HG03460 (cell line): ENCODE data around the gene NEUROG2.
"Not testable (repeated sequence)": the region's sequence is repeated elsewhere in the genome, so short reads cannot be mapped to it uniquely, and the experiment has no call there.

ENCODE experiments used
- ATAC-seq: cut with Tn5 transposase; IDR thresholded peaks from one replicate; pipeline ENCODE4 v1.9.1; 2021; ENCODE audit not compliant: unreplicated experiment

The NEUROG2 gene

DNA sequence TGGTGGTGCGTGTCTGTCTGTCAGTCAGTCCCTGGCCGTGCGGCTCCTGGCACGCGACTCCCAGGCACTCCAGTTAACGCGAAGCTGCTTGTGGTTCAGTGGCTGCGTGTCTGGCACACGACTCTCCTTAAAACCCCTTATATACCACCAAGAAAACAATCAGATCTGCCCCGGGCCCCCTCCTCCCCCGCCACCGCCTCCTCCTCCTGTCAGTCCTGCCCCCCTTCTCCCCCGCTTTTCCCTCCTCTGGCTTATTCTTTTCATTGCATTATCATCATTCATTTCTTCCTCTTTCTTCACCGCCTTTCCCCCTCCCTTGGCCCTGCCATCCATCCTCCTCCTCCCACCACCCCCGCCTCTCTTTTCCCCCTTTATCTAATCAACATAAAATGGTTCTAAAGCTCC lies at the start of gene NEUROG2:
Gene NEUROG2, minus strand, starts transcription at position 115 of the 405 bp plus-strand sequence. CDS start 705 bp downstream, outside the sequence.
- ATAC-seq, result no peak

DNA sequence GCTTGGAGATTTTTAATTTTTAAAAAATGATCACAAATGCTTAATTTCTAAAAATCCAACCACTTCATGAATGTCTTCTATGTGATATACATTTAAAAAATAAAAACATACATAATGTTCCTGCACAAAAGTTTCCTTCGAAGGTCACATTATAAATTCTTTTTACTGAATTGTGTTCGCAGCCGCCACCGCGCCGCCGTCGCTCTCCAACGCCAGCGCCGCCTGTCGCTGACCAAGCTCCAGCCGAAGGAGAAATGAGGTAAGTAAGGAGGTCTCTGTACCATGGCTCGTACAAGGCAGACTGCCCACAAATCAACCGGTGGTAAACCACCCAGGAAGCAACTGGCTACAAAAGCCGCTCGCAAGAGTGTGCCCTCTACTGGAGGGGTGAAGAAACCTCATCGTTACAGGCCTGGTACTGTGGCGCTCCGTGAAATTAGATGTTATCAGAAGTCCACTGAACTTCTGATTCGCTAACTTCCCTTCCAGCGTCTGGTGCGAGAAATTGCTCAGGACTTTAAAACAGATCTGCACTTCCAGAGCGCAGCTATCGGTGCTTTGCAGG lies 48.8 kb upstream of the NEUROG2 start:
- ATAC-seq, result no peak

DNA sequence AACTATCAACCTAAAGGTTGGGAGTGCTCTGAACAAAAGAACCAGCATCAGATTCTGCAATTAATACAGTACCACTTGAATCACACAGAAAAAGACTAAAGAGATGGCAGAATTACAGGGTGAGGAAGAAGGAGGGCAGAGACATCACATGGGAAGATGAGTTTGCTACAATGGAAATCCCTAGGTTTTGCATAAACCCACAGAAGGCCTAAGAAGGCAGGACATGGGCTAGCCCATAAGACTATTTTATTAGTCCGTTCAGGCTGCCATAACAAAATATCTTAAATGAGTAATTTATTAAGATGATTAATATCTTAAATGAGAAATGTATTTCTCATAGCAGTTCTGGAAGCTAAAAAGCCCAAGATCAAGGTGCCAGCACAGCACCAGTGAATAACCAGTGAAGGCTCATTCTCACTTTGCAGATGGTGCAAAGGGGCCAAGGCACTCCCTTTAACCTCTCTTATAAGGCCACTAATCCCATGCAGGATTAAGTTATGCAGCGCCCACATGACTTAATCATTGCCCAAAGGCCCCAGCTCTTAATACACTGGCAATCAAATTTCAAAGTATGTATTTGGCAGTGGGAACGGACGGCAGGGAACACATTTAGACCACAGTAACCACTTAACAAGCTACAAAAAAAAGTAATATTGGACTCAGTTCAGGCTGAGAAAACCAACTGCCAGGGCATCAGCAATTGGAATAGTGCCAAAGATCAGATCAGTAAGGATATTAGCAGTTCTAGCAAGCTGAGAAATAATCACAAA lies 47.6 kb upstream of the NEUROG2 start:
- ATAC-seq, result no peak

DNA sequence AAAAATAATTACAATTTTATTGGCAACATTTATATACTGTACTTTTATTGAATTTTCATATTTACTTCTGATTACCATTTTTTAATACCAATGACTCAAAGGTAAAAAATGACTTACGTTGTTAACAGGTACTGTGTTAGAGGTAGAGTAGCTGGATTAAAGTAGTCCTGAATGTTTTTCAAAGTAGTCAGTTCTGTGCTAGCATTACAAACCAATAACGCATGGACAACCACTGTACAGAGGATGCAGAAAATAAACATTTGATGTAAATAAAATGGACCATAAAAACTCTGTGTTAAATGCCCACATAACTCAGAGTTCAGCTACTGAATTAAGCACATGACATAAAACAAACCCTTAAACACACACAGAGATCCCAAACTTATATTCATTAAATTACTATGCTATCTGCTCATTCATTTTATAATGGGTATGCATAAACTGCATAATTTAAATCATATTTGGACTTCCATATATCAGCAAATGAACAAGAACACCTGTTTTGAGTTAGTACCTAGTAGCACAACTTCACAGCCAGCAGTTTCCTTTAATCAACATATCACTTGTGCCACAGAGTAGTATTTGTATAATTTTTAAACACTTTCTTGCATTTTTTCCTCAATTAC lies 46.4 kb upstream of the NEUROG2 start:
- ATAC-seq, result no peak

DNA sequence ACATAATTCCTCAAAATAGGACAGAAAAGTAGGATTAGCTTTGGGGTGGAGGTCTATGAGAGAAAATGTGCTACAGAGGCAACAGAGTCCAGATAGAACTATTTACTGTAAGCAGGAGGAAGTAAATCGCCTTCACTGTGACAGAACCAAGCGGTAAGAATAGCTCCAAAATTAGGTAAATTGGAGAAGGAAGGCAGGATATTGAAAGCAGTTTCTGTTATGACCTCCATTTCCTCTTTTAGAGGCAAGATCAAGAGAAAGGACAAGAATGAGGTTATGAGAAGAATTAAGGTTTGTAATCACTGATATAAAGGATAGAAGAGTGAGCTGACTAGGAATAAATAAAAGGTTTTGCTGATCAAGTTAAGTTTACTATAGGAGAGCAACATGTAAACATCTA lies 44.1 kb upstream of the NEUROG2 start:
- ATAC-seq, result peak; percentile 54

DNA sequence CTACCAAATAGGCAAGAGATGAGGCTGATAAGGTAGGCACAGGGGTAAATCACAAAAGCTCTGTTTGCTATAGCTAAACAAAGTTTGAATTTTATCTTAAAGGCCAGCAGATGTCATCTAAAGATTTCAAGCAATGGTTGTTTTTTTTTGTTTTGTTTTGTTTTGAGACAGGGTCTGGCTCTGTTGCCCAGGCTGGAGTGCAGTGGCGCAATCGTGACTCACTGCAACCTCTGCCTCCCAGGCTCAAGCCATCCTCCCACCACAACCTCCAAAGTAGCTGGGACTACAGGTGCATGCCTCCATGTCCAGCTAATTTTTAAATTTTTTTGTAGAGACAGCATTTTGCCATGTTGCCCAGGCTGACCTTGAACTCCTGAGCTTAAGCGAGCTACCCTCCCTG lies 43.1 kb upstream of the NEUROG2 start:
- ATAC-seq, result no peak

DNA sequence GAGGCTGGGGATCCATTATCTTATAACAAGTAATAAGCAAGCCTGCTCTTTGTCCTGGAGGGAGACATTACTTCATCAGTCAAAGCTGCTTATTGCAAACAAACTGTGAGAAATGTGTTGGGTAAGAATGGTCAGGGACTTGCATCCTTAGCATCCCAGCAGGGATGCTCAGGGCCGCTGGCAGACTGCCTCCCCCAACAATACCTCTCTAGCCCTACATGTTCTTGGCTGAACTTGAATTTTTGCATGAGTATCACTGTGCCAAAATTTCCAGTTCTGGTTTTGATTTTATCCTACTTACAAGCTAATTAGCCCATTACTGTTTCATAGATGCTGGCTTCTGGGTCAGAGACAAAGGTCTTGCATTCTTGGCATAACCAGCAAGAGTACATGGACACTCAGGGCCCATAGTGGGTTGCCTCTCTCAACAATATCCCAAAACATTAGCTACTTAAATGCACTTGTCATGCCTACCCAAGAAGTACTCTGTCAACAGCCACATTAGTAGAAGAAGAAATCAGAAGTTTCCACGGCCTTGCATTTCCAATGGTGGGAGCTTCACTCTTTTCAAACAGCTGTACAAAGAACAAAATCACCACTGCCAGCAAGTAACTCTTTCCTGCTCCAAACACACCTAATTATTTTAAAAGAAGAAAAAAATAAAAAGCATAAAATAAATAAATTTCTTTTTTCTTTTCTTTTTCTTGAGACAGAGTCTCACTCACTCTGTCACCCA lies 41.9 kb upstream of the NEUROG2 start:
- no peak for ATAC-seq

DNA sequence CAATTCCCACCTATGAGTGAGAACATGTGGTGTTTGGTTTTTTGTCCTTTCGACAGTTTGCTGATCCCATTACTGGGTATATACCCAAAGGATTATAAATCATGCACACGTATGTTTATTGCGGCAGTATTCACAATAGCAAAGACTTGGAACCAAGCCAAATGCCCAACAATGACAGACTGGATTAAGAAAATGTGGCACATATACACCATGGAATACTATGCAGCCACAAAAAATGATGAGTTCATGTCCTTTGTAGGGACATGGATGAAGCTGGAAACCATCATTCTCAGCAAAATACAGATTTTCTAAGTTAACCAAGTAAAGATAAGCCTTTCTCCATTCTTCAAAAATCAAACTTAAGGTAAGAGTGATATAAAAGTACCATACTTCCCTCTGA lies 38.3 kb upstream of the NEUROG2 start:
- ATAC-seq, result not testable (repeated sequence)

DNA sequence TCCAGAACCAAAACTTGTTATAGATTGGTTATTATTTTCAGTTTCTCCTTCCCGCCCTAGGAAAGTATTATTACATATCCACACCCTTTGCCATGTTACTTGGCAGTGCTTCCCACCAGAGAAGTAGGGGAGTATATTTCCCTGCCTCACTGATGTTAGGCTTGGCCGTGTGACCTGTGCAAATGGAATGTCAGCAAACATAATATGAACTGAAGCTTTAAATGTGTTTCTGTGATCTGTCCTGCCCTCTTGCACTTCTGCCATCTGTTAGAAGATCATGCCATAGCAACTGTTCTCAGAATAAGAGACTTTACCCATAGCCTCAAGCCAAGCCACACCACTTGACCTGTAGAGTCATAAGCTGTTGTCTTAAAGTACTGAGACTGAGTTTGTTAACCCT lies 36.7 kb upstream of the NEUROG2 start:
- no peak for ATAC-seq

DNA sequence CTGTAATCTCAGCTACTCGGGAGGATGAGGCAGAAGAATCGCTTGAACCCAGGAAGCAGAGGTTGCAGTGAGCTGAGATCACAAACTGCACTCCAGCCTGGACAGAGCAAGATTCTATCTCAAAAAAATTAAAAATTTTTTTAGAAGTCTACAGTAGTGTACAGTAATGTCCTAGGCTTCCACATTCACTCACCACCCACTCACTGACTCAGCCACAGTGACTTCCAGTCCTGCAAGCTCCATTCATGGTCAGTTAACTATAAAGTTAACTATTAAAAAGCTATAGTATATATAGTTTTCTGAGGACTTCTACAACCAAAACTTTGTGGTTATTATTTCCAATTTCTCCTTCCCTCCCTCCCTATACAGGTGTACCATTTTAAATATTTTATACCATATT lies 34.7 kb upstream of the NEUROG2 start:
- no peak for ATAC-seq

DNA sequence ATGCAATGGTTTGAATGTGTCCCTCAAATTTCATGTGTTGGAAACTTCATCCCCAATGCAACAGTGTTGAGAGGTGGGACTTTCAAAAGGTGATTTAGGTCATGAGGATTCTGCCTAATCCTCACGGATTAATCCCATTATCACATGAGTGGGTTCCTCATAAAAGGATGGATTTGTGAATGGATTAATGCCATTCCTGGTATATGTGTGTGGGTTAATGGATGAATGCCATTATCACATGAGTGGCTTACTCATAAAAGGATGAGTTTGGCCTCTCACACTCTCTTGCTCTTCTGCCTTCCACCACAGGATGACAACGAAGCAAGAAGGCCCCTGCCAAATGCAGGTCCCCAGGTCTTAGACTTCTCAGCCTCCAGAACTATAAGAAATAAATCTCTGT lies 30.5 kb upstream of the NEUROG2 start:
- no peak for ATAC-seq

DNA sequence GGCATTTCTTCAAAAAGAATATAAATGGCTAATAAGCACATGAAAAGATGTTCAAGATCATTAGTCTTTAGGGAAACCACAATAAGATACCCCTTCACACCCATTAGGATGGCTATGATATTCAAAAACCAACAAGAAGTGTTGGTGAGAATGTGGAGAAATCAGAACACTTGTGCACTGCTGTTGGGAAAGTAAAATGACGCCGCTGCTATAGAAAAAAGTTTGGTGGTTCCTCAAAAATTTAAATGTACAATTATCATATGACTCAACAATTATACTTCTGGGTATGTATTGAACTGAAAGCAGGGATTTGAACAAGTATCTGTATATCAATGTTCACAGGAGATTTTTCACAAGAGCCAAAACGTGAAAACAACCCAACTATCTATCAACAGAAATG lies 29.4 kb upstream of the NEUROG2 start:
- no peak for ATAC-seq

DNA sequence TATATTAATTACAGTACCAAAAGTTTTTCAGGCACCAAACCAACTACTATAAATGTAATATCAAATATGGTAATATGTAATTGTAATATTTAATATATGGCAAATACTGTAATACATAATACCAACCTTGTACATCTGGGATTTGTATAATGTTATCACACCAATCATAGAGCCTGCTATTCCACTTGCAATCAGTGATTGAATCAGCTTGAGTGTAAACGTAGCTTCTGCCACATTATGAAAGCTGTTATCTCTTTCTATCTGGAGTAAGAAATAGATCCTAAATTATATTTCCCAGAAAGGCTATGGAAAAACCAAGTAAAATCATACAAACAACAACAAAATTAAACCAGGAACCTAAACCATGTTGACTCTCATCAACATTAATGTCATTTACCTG lies 24.7 kb upstream of the NEUROG2 start:
- no peak for ATAC-seq

DNA sequence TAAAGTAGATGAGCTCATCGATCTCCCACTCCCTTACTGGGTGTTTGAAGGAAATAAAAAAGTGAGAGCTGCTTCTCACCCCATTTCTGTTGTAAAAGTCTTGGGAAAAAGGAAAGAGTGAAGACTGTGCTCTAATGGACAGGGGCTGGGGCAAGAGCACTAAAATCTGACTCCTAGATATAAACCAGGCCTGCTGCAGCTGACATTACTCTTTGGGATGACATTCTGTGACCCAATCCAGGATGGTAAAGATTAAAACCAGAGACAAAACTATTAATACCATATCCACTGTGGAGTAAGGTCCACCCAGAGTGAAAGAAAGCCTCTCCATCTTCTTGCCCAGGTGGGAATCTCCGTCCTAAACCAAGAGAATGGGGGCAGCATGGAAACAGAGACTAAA lies 20.1 kb upstream of the NEUROG2 start:
- no peak for ATAC-seq

DNA sequence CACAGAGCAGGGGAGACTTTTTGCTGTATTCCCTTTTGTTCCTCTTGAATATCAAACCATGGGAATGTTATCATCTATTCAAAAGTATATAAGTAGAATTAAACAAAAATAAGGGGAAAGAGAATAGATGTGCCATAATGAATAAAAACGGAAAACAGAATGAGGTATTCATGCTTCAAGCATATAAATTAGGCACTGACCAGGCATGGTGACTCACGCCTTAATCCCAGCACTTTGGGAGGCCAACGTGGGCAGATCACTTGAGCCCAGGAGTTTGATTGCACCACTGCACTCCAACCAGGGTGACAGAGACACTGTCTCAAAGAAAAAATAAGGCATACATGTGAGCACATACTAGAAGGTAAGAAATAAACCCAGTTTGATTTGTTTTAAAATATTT lies 16.3 kb upstream of the NEUROG2 start:
- ATAC-seq, result no peak

DNA sequence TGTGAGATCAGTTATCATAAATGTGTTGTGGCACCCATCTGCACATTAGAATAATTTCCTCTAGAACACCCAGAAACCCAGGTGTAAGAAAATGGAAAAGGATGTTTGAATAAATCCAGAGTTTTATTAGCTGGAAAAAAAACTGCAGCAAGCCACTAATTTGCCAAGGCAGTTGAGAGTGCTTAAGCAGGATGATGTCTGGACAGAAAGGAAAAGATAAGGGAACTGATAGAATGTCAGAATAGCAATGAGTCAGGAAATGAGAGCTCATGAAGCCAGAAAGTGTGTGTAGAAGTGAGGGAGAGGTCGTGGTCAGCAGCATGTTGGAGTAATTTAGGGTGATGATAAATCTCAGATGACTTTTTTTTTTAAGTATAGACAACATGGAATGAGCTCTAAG lies 15.2 kb upstream of the NEUROG2 start:
- no peak for ATAC-seq

DNA sequence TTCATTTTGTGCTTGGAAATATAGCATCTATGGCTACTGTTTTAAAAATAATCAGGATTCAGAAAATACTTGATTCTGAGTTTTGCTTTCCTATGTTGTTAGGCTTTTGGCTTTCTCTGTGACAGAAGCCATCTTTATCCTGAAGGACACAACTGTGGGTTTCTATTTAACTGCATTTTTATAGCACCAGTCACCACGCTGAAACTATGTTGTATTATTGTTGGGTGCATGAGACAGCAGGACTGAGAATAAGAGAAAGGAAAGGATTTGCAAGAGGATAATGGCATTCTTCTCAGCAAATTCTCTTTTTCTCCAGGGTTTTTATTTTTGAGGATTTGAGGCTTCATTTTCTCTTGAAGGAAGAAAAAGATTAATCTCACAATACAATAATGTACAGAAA lies 10.1 kb upstream of the NEUROG2 start:
- no peak for ATAC-seq

DNA sequence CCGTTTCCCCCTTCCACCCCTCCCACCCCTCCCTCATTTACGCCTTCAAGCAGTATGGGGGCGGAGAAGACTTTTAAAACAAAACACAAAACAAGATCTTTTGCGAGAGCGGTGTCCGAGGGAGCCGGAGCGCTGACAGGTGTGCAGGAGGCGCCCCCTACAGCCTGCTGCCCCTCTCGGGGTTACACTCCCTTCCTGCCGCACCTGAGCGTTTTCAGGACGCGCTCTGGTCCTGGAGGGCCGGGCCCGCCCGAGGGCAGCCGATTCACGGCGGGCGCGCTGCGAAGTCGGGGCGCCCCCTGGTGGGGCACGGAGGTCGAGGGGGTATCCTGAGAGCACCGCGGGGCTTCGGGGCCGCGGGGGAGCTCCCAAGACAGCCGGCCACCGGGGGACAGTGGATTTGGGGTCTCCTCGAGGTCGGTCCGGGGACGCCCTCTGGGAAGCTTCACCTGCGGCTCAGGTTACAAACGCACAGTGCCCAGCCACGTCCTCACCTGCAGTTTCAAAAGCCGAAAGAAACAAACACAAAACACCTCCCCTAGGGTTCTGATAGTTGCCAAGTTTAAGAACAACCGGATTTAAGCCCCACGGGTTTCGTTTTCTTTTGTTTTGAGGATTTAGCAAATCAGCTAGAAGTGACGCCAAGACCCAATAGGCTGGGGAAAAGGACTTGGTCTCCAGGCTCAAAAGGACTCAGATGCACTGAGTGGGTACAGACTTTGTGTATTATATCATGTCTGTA lies 8.0 kb upstream of the NEUROG2 start:
- peak; percentile 76 for ATAC-seq

DNA sequence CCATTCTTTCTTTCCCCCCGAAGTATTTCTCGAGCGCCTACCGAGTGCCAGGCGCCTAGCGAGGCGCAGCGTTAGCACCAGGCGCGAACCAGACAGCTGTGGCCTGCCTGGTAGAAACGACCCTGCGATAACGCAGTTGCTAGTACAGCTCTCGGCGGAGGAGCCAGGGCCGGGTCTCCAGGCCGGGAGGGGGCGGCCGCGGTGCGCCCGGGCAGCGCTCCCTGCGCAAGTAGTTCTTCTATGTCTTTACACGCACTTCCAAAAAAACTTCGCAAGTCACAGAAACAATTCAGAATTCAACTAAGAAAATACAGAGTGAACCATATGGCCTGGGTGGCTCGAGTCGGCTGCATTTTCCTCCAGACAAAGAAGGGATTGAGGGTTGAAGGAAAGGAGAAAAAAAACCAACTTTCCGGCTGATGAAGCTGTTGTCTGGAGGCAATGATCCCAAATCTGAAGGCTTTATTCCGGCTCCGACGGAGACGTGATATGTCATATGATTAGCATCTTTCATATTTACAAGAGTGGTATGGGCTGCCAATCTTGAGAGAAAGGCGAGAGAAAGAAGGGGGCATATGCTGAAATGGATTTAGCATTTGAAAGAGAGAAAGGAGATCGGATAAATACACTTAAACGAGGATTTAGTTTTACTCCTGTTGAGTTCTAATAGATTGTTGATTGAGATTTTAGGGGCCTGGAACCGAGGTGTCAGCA lies 7.2 kb upstream of the NEUROG2 start:
- peak; percentile 53 for ATAC-seq

DNA sequence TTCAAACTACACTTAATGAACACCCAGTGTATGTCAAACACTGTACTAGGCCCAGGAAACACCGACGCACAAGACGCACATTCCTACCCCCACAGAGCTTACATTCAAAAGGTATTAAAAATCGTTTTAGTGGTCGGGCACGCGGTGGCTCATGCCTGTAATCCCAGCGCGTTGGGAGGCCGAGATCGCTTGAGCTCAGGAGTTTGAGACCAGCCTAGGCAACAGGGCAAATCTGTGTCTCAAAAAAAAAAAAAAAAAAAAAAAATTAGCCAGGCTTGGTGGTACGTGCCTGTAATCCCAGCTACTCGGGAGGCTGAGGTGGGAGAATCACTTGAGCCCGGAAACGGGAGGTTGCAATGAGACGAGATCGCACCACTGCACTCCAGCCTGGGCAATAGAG lies 6.5 kb upstream of the NEUROG2 start:
- ATAC-seq, result not testable (repeated sequence)
